GM21528 (cell line): ENCODE data around the gene TTPAL.

ENCODE experiments used
- ATAC-seq: cut with Tn5 transposase; IDR thresholded peaks from one replicate; pipeline ENCODE4 v1.9.1; 2021; ENCODE audit warnings: mild to moderate bottlenecking, moderate library complexity; ENCODE audit not compliant: unreplicated experiment, low FRiP score

TTPAL gene

GRCh38 chr20:44532981-44533331 is 57.3 kb downstream of the TTPAL start:
- no peak for ATAC-seq

- ATAC-seq = no peak
These were observed 58.3 kb downstream of the TTPAL start for GRCh38 chr20:44533928-44534327.

GRCh38 chr20:44536175-44536574 is 60.5 kb downstream of the TTPAL start:
- ATAC-seq = no peak

- ATAC-seq = no peak
These were observed 62.3 kb downstream of the TTPAL start for GRCh38 chr20:44537993-44538392.

GRCh38 chr20:44540834-44541233 is 65.2 kb downstream of the TTPAL start:
- ATAC-seq = no peak

GRCh38 chr20:44541992-44542391 is 66.3 kb downstream of the TTPAL start:
- no peak for ATAC-seq

- no peak for ATAC-seq
These were observed 67.2 kb downstream of the TTPAL start for GRCh38 chr20:44542890-44543289.

- ATAC-seq = no peak
These were observed 67.7 kb downstream of the TTPAL start for GRCh38 chr20:44543358-44543757.
